Activated T-cell treated with anti-CD3 and anti-CD28 coated beads for 1 hour (primary cell): ENCODE results near the gene MAGEA2B.
"Not testable (repeated sequence)": the region's sequence is repeated elsewhere in the genome, so short reads cannot be mapped to it uniquely, and the experiment has no call there.

Experiments
- DNase-seq: peaks from one replicate; pipeline ENCODE4 v3.0.0-alpha.2; 2020; ENCODE audit warnings: low read depth

Gene MAGEA2B

GRCh38 chrX:152713815-152714787 lies at the start of gene MAGEA2B:
MAGEA2B (plus strand) TSS chrX:152714628; CDS start chrX:152717107, 2,479 bp downstream.
- not testable (repeated sequence) for DNase-seq

GRCh38 chrX:152674135-152674534 lies 40.3 kb upstream of the MAGEA2B start:
- no peak for DNase-seq

- not testable (repeated sequence) for DNase-seq
Observed at GRCh38 chrX:152674652-152675051, 39.8 kb upstream of the MAGEA2B start.

- not testable (repeated sequence) for DNase-seq
Observed at GRCh38 chrX:152681012-152681411, 33.4 kb upstream of the MAGEA2B start.

GRCh38 chrX:152697952-152698931 lies 16.2 kb upstream of the MAGEA2B start, which contains the start of gene MAGEA3:
MAGEA3 (plus strand) TSS chrX:152698794; CDS start chrX:152700833, 2,039 bp downstream.
- DNase-seq = not testable (repeated sequence)

- not testable (repeated sequence) for DNase-seq
Observed at GRCh38 chrX:152700390-152700789, 14.0 kb upstream of the MAGEA2B start.

GRCh38 chrX:152706500-152706899 lies 7.9 kb upstream of the MAGEA2B start:
- DNase-seq = not testable (repeated sequence)

GRCh38 chrX:152709173-152709572 lies 5.3 kb upstream of the MAGEA2B start, which contains the start of gene CSAG2:
CSAG2 (minus strand) TSS chrX:152709273; CDS start chrX:152709112, 161 bp downstream.
- not testable (repeated sequence) for DNase-seq

- not testable (repeated sequence) for DNase-seq
Observed at GRCh38 chrX:152713195-152713594, 1.2 kb upstream of the MAGEA2B start.

- DNase-seq = no peak
Observed at GRCh38 chrX:152725409-152725808, 11.0 kb downstream of the MAGEA2B start.

- DNase-seq = no peak
Observed at GRCh38 chrX:152733261-152733975, 19.0 kb downstream of the MAGEA2B start, which contains the start of the genes CSAG1 and MAGEA12. CSAG1 (minus strand) TSS chrX:152733721; CDS start chrX:152732460, 1,261 bp downstream. MAGEA12 (plus strand) TSS chrX:152733757; CDS start chrX:152736162, 2,405 bp downstream.

GRCh38 chrX:152734143-152734858 lies 19.9 kb downstream of the MAGEA2B start:
- not testable (repeated sequence) for DNase-seq

GRCh38 chrX:152735101-152735500 lies 20.7 kb downstream of the MAGEA2B start:
- no peak for DNase-seq

GRCh38 chrX:152735860-152736511 lies 21.6 kb downstream of the MAGEA2B start:
- DNase-seq = no peak

- not testable (repeated sequence) for DNase-seq
Observed at GRCh38 chrX:152736528-152736927, 22.1 kb downstream of the MAGEA2B start.

- DNase-seq = no peak
Observed at GRCh38 chrX:152738560-152738959, 24.1 kb downstream of the MAGEA2B start.

GRCh38 chrX:152753686-152754650 lies 39.5 kb downstream of the MAGEA2B start, which contains the start of gene MAGEA2:
MAGEA2 (minus strand) TSS chrX:152753842; CDS start chrX:152751363, 2,479 bp downstream.
- DNase-seq = not testable (repeated sequence)

GRCh38 chrX:152754871-152755270 lies 40.4 kb downstream of the MAGEA2B start:
- DNase-seq = not testable (repeated sequence)
